ENCODE data around the gene FTO.
"Not testable (repeated sequence)": the region's sequence is repeated elsewhere in the genome, so short reads cannot be mapped to it uniquely, and the experiment has no call there.

FTO gene

DNA sequence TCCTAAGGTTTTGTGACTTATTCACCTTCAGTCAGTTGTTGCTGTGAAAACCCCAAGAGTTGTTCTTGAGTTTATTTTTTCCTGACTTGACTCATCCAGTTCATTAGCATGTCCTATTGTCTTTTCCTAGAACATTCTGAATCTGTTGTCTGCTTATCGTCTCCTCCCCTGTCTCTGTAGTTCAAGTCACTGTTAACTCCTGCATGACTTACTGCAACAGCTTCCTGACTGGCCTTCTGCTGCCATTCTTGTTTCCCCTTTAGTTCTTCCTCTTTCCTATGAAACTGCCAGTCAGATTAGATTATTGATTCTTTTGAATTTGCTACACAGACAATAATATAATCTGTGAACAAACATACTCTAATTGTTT is 161.5 kb downstream of the FTO start:
- DNase-seq (ENCODE audit: low read depth): no peak

DNA sequence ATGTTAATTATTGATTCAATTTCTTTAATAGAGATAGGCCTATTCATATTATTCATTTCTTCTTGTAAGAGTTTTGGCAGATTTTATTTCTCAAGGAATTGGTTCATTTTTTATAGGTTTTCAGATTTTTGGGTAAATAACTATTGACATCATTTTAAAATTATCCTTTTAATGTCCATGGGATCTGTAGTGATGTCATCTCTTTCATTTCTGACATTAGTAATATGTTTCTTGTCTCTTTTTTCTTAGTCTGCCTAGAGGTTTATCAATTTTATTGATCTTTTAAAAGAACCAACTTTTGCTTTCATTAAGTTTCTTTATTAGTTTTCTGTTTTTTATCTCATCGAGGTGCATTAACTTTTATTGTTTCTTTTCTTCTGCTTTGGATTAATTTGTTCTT is 162.6 kb downstream of the FTO start:
- DNase-seq (ENCODE audit: low read depth): no peak

DNA sequence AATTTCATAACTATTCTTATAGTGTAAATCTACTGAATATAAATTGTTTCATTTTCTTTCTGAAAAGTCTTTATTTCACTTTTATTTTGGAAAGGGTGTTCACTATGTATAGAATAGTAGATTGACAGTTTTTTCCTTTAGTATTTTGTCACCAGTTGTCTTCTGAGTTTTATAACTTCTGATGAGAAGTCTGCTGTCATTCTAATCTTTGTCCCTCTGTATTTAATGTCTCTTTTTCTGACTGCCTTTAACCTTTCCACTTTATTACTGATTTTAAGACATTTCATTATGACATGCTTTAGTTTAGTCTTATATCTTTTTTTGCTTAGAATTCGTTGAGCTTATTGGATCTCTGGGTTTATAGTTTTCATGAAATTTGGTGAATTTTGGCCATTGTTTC is 166.9 kb downstream of the FTO start:
- DNase-seq (ENCODE audit: low read depth): no peak

DNA sequence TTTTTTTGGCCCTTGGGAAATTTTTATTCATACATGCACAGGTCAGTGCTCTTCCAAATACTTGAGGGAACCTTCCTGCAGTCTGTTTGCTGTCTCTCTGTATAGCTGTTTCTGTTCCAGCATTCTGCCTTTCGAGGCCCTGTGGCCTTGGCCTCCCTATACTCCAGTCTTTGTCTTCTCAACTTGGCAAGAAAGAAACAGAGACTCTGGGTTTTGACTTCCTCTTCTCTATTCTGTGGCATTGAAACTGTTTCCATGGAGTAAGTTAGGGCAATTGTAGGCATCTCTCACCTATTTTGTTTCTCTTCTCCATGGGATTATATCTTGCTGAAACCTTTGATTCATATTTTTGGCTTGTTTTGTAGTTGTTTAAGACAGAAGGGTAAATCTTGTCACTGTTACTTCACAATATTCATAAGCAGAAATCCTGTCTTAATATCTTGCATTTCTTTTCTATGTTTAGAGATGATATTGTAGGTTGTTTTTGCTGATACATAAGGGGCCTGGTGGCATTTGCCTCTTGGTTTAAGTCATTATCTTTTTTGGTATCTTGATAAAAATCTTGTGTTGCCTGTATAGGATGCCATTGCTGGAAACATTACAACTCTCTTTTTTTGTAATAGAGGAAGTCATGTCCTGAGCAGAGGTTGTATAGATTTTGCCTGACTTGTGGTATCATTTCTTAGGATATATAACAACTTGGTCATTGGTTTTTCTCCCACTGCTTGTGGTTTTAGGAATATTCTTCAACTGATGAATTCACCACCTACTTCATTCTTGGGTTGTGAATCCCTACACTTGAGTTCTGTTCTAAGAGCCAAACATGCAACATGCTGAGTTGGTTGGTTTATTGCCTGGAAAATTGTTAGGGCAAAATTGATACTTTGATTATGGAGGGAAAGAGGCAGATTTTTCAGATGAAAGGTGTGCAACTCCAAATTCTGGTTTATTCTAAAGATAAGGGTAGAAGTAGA is 168.6 kb downstream of the FTO start:
- no peak for DNase-seq (ENCODE audit: low read depth)

DNA sequence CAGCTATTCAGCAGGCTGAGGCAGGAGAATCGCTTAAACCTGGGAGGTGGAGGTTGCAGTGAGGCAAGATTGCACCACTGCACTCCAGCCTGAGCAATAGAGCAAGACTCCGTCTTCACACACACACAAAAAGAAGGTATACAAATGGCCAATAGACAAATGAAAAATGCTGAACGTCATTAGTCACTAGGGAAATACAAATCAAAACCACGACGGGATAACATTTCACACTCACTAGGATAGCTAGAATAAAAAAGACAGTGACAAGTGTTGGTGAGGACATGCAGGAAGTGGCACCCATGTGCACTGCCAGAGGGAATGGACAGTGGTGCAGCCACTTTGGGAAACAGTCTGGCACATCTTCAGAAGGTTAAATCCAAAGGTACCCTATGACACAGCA is 172.9 kb downstream of the FTO start:
- no peak for DNase-seq (ENCODE audit: low read depth)

DNA sequence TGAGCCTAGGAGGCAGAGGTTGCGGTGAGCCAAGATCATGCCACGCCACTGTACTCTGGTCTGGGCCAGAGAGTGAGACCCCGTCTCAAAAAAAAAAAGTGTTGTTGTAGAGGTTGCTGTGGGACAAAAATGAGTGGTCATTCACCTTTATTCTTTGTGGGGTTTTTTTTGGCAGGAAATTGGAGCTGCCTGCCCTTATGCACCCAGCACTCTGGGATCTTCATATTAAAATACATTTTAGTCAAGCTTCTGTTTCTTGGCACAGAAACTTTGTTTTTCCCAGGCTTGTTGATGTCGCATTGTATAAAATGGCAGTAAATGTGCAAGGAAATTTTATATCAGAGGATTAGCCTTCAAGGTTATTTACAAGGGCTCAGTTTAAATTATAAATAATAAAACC is 174.3 kb downstream of the FTO start:
- DNase-seq (ENCODE audit: low read depth): no peak

DNA sequence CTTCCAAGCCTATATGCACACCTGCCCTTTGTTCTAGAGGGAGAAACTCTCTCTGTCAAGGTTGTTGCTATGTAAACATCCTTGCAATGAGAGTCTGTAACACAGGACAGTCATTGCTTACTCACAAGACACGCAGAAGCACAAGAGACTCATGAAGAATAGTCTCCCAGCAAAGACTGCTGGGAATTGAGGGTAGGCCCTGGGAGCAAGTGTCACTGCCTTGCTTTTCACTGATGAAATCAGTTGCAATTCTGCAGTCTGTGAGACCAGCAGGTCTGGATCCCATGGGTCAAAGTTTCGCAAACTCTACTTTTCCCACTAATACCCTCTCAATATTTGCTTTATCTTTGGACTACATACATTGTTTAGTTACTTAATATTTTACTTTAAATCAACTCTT is 177.4 kb downstream of the FTO start:
- no peak for DNase-seq (ENCODE audit: low read depth)

DNA sequence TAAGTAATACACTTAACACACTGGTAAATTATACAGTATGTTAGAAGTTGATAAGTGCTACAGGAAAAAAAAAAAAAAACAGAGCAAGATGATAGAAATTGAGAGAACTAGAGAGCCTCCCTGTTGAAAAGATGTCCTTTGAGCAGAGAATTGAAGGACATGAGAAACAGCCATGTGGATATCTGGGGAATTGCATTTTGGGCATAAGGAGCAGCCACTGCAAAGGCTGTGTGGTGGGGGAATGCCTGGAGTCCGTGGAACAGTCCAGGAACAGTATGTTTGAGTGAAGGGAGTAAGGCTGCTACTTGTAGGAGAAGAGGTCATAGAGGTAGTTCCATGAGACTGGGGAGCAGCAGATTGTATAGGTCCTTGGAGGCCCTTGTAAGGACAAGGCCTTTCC is 178.4 kb downstream of the FTO start:
- DNase-seq (ENCODE audit: low read depth): no peak

DNA sequence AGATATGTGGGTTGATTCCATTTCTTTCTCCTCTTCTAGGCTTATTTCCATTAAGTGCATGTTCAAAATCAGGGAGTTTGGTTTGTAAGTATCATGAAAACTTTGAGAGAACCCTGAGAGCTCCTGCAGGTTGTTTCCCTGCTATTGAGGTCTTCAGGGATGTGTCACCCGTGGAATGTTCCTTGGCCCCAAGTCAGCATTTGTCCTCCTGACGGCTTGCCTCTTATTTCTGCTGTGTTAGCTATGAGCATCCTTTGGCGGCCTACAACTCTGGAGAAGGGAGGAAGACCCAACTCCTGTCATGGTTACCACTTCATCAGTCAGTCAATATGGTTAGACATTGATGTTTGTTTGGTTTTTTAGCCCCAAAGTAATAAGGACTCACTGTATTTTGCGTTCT is 180.8 kb downstream of the FTO start:
- no peak for DNase-seq (ENCODE audit: low read depth)

DNA sequence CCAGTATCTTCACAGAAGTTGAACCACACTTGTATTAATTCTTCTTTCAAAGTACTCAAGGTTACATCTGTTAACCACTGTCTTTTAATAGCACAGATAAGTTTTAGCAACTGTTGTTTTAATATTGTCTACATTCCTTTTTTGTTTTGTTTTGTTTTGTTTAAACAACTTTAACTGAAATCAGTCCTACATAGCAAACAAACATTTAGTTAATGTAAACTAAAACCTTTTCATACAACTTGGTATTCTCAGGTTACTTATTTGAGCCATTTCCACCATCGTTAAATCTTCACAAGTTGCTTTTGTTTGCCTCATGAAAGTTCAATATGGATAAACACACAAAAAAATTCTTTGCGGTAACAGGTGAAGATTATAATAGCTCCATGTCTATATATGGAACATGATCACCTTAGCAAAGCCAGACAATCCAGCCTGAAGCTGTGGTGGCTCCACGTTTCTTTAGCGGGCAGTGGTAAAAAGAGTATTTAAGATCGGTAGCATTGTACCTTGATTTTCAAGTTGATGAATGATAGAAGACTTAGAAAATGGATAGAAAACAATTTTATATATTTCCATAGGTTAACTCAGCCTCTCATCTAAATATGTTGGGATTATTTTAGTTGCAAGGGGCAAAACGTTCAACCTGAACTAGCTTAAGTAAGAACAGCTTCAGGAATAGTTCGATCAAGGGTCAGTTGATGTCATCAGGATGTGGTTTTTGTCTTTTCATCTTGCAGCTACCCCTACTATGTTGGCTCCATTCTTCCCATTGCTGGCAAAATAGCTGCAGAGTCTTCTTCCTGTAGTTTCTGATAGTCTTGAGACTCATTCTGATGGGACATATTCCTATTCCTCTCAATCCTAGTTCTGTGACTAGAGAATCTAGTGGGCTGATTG is 182.8 kb downstream of the FTO start:
- no peak for DNase-seq (ENCODE audit: low read depth)

DNA sequence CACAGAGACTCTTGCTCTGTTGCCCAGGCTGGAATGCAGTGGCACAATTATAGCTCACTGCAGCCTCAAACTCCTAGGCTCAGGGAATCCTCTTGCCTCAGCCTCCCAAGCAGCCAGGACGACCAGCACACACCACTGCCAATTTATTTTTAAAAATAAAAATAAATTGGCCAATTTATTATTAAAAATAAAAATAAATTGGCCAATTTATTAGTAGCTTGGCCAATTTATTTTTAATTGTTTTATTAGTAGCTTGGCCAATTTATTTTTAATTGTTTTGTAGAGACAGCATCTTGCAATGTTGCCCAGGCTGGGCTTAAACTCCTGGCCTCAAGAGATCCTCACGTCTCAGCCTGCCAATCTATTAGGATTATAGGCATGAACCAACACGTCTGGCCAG is 184.3 kb downstream of the FTO start:
- DNase-seq (ENCODE audit: low read depth): no peak

DNA sequence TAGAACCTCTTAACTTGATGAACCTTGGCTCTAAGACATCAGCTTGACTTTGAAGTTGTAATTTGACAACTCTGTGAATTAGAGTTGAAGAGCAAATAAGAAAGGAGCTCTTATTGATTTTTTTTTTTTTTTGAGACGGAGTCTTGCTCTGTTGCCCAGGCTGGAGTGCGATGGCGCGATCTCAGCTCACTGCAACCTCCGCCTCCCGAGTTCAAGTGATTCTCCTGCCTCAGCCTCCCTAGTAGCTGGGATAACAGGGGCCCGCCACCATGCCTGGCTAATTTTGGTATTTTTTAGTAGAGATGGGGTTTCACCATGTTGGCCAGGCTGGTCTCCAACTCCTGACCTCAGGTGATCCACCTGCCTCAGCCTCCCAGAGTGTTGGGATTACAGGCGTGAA is 186.9 kb downstream of the FTO start:
- not testable (repeated sequence) for DNase-seq (ENCODE audit: low read depth)

DNA sequence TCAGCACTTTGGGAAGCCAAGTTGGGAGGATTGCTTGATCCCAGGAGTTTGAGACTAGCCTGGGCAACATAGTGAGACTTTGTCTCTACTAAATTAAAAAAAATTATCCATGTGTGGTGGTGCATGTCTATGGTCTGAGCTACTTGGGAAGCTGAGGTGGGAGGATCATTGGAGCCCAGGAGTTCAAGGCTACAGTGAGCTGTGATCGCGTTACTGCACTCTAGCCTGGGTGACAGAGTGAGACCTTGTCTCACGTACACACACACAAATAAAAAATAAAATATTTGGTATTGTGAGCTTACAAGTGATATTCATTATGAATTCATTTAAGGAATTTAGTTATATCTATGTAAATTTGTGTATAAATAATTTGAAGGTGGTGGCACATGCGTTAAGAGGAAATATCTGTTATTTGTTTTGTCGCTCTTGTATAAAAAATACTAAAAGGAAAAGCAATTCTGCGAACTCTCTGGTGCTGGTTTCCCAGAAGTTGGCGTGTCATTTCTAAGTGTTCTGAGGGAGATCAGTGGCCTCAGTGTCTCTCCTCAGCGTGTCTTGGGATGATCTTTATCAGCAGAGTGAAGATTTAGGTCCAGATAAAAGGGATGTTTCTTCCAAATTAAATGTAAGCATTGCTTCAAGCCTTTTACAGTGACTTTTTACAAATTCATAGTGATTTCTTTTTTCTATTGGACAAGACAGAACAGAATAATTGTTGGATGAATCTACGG is 187.6 kb downstream of the FTO start:
- DNase-seq (ENCODE audit: low read depth): no peak

DNA sequence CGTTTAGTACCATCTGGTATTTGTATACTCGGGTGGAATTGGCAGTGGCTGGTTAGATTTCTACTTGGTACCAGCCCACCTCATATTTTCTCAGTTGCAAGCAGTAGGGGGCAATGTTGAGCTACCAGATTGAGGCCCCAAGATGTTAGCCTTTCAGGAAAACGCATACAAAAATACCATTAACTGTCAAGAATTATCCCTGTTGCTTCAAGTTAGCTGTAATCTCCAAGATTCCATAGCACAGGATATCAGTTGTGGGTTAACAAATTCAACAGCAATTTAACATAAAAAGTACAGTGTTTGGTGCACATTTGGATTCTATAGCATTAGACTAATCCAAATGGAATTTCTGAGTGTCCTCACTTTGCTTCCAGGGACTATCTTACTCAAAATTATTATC is 188.2 kb downstream of the FTO start:
- peak; percentile 20 for DNase-seq (ENCODE audit: low read depth)

DNA sequence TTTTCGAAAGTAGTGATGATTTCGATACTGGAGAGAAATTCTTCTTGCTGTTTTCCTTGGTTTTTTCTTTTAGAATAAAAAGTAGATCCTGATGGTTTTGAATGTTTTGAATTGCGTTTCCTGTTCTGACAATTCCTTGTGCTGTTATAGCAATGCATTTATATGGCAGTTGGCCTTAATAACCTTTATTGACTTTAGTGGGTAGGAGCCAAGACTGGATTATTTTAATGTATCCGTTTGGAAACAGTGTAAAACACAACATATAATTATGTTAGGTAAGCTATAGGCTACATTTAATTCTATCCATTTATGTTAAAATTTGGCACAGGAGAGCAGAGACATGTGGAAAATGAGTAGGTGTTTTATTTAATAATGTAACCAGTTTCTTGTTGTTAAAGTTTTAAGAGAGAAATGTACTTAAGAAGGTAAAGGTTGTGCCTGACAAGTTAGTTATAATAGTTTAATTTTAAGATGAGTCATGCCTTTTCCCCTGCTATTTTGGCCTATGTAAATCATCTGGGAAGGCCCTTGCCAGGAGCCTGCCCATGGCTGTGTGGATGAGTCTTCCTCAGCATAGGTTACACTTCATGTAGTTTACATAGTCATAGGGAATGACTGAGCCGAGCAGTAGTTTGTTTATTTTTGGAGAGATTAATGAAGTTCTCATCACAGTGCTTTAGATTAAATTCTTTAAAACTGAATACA is 189.9 kb downstream of the FTO start:
- DNase-seq (ENCODE audit: low read depth): no peak

DNA sequence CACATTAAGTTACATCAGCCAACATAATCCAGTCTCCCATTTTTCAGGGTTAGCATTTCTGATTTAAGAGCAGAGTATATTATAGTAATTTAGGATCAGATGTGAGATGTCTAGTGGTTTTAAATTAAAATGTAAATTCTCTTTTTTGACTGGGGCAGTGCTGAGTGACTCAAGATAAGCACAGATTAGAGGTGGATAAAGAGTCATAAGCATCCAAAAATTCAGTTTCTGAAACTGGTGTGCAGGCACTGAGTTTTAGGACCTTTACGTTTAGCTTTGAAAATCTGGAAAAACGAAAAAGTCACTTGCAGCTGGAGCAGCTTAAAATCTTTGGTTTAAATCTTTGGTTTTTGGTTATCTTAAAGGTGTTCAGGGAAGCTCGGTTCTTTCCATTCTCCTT is 190.7 kb downstream of the FTO start:
- no peak for DNase-seq (ENCODE audit: low read depth)

DNA sequence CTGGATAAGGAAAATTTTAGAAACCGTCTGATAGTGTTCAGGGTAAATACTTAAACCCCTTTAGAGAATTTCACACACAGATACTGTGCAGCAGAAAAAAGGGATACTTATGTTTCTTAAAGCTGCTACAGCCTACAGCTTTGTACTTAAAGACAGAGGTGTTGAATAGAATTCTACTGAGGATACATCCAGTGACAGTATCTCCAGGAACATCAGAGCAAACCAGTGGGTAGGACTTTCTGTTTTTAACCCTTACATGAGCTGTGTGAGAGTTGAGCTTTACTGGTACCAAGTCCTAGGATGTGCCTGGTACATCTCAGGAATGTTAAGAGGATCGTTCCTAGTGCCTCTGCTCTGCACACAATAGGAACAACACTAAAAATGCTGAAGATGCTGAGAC is 191.5 kb downstream of the FTO start:
- DNase-seq (ENCODE audit: low read depth): no peak

DNA sequence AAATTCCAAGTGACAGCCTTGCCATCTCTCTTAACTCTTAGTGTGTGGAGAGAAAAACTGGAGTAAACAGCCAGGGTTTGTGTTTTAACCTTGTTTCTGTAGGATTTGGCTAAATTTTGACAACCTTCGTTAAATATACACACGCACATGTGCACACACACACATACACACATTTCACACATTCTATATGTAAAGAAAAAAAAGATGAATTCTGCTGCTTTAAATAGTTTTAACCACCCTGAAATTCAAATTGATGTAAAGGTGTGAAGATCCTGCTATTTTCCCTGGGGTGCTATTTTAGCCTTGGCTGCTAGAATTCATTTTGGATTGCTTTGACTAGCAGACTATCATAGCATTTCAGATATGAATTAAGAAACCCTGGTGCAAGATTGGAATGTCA is 191.9 kb downstream of the FTO start:
- no peak for DNase-seq (ENCODE audit: low read depth)

DNA sequence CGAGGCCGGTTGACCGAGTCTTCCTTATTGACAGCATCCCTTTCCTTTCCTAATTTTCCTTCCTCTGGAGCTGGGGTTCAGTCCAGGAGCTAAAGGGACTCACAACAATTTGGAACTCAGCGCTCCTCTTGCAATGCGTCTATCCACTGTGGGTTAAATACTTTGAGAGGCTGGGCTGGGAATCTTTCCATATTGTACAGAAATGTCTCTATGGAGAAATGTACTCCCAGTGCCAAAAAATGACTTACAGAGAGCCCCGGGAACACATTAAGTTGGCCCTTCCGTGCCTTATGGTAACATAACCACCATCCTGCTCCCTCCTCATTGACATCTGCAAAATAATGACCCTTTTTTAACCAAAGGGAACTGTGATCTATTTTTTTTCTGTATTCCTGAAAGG is 192.8 kb downstream of the FTO start:
- no peak for DNase-seq (ENCODE audit: low read depth)

DNA sequence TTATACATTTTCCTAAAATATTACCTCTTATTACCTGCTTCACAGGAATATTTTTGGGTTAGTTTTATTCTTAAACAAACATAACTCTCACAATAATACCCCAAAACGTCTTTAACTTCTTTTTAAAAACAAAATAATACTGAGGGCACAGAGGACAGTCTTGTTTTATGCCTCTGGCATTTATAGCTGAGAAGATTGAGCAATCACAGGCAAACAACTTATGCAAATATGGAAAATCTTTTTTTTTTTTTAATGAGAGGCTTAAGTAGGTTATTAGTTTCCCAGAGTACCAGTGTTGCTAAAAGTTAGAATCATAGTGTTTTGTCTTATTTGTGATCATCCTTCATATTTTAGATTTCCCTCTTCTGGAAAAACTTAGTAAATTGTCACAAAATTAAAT is 195.0 kb downstream of the FTO start:
- no peak for DNase-seq (ENCODE audit: low read depth)

DNA sequence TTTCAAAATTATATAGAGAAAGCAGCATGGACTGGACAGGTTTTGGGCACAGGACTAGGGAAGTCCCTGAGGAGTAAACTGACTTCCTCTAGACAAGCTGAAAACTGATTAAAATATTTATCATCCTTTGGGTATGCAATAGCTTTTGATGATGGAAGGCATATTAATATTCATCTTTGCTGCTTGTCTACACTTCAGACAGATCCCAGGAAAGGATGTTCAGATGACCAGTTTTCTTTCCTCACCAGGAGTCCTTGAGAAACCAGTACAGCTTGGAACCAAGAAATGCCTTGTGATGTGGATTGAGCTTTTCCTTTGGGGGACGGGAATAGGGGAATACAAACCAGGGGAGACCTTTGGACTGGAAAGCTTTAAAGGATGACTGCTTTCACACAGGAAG is 195.5 kb downstream of the FTO start:
- DNase-seq (ENCODE audit: low read depth): no peak

DNA sequence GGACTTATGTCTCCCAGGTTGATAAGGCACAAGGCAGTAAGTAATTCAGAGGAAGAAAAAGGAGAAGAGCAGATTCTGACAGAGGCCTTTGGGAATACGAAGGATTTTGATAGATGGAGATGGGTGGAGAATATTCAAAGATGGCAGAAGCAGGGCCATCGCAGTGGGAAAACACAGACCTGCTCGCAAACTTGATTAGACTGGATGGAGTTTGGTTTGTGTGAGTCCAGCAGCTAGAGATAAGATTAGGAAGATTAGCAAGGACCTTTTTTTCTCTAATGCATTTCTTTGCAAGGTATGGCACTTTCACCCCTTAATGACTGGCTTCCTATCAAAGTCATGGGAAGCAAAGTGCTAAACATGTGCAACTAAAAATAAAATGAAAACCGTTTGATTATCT is 196.7 kb downstream of the FTO start:
- no peak for DNase-seq (ENCODE audit: low read depth)
